Astrocyte (in vitro differentiated cells and primary cell): ENCODE data around the gene FAM131C.

Experiments
- CTCF ChIP-seq: IDR thresholded peaks from 2 replicates; pipeline ENCODE4 v1.5.1; 2011; ENCODE audit warnings: low read depth, mild to moderate bottlenecking, inconsistent platforms, low read length, moderate library complexity; ENCODE audit not compliant: insufficient read depth
- EZH2 ChIP-seq: IDR thresholded peaks from 2 replicates; pipeline ENCODE4 v1.6.1; 2012; ENCODE audit warnings: mild to moderate bottlenecking, low read length, inconsistent platforms; ENCODE audit not compliant: insufficient read depth

- TF ChIP-seq EZH2 (no peak), CTCF (no peak)
These were observed 53.7 kb downstream of the FAM131C start for GRCh38 chr1:16019644-16020277.
